ENCODE data around the gene IGFLR1. TPM values are rescaled to one million over a fixed set of nuclear protein-coding genes. Genes with fewer than 3 reads are reported as not detected.

IGFLR1 gene
- total and polyA plus RNA-seq, 2 of the 4 experiments (the other 2 are of a cell fraction), result 0.72 to 2.7 TPM

GRCh38 chr19:35722897-35723296 lies 19.4 kb downstream of the IGFLR1 start:
- peaks cover 29% of the 10 kb centered on the region for H4K20me1 ChIP-seq (ENCODE audit: insufficient read depth, low read length)
- 97% methylated on average over 6 of the region's 16 CpGs; no CpG with 5 or more reads in 1 of the 2 experiments for WGBS, 2 experiments (ENCODE audit: extremely low coverage in 2 of 2, insufficient read length in 1 of 2)
- H2AK5ac ChIP-seq (ENCODE audit: low read depth, low read length), result no peak overlapping the region
- no peak overlapping the region for H2BK20ac ChIP-seq (ENCODE audit: low read depth, low read length)
- no peak overlapping the region for H2BK5ac ChIP-seq (ENCODE audit: low read depth, low read length, poor library complexity, severe bottlenecking)
- no peak overlapping the region for H2BK120ac ChIP-seq (ENCODE audit: low read depth, low read length)
- TF ChIP-seq MAZ (IDR thresholded peaks at IDR 0.05; ENCODE audit: borderline replicate concordance, low read depth, low read length), result no peak
- TF ChIP-seq CTCF (conservative IDR thresholded peaks at IDR 0.05; ENCODE audit: low read depth, low read length), result no peak
- no peak for TF ChIP-seq MAFK (IDR thresholded peaks at IDR 0.05; ENCODE audit: low read depth, low read length)
- no peak for TF ChIP-seq RAD21 (IDR thresholded peaks at IDR 0.05; ENCODE audit: low read length)
- TF ChIP-seq, protein P1, sequence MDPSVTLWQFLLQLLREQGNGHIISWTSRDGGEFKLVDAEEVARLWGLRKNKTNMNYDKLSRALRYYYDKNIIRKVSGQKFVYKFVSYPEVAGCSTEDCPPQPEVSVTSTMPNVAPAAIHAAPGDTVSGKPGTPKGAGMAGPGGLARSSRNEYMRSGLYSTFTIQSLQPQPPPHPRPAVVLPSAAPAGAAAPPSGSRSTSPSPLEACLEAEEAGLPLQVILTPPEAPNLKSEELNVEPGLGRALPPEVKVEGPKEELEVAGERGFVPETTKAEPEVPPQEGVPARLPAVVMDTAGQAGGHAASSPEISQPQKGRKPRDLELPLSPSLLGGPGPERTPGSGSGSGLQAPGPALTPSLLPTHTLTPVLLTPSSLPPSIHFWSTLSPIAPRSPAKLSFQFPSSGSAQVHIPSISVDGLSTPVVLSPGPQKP (IDR thresholded peaks at IDR 0.05; ENCODE audit: borderline replicate concordance, low read depth, low read length), result no peak
- TF ChIP-seq POLR2A (IDR thresholded peaks at IDR 0.05; ENCODE audit: low read depth, low read length), result no peak
- TF ChIP-seq, protein P2, sequence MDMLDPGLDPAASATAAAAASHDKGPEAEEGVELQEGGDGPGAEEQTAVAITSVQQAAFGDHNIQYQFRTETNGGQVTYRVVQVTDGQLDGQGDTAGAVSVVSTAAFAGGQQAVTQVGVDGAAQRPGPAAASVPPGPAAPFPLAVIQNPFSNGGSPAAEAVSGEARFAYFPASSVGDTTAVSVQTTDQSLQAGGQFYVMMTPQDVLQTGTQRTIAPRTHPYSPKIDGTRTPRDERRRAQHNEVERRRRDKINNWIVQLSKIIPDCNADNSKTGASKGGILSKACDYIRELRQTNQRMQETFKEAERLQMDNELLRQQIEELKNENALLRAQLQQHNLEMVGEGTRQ (IDR thresholded peaks at IDR 0.05; ENCODE audit: low read depth, low read length), result no peak
- no peak for TF ChIP-seq CEBPB (IDR thresholded peaks at IDR 0.05; ENCODE audit: low read depth, low read length)
- TF ChIP-seq MXI1 (IDR thresholded peaks at IDR 0.05; ENCODE audit: borderline replicate concordance, low read depth, low read length), result no peak
- no peak for TF ChIP-seq RCOR1 (IDR thresholded peaks at IDR 0.05; ENCODE audit: insufficient replicate concordance, low read length)
- no peak for TF ChIP-seq FOS (IDR thresholded peaks at IDR 0.05; ENCODE audit: low read depth, low read length)
- TF ChIP-seq NFE2L2 (IDR thresholded peaks at IDR 0.05; ENCODE audit: low read depth, low read length), result no peak
- H4K91ac ChIP-seq (ENCODE audit: insufficient read depth, low read depth, low read length), result no peak overlapping the region
- H3K23ac ChIP-seq (ENCODE audit: low read depth, low read length), result no peak overlapping the region
- H3K79me1 ChIP-seq (ENCODE audit: low read depth in 1 of 2, low read length in 2 of 2), result peaks cover 16 to 48% of the 10 kb centered on the region in 2 experiments; a peak in 3 of 4 replicates
- H3K27ac ChIP-seq (ENCODE audit: insufficient read depth, low read length), result no peak overlapping the region
- TSS peak; percentile 21 for BruUV-seq (replicated peaks)
- no peak for DNase-seq
- H2AK9ac ChIP-seq (replicated peaks; ENCODE audit: low read depth, low read length, poor library complexity), result no peak overlapping the region
- H2BK15ac ChIP-seq (ENCODE audit: low read depth, low read length), result no peak overlapping the region
- no peak overlapping the region for H3K4me3 ChIP-seq (ENCODE audit: insufficient read depth, low read depth, low read length)
- no peaks in the 10 kb centered on the region; the same call in 1 of the 2 replicates for H3K9me1 ChIP-seq (ENCODE audit: insufficient read depth, low read length)
- H3K27me3 ChIP-seq (ENCODE audit: control insufficient read depth, insufficient read depth, low read length), result no peaks in the 10 kb centered on the region
- in situ Hi-C loops (cut with MboI; ENCODE audit: low sequenced_read_pairs), result no loop called here
- H3K14ac ChIP-seq (replicated peaks; ENCODE audit: low read depth, low read length), result no peak overlapping the region
- ChIA-PET CTCF (no interaction called here), POLR2A (ENCODE audit: unreplicated experiment) (interaction anchor here (0.6 kb wide), 1 partner anchor 18 kb away, joined by 3 read pairs; no protein-coding TSS in a partner anchor)
- dilution Hi-C loops (cut with HindIII; ENCODE audit: low sequenced_read_pairs, unreplicated experiment), result no loop called here
- no peak overlapping the region for H3K18ac ChIP-seq (ENCODE audit: low read depth, low read length)
- intact Hi-C loops (cut with micrococcal nuclease), result no loop called here
- peaks cover 68% of the 10 kb centered on the region for H3K36me3 ChIP-seq (ENCODE audit: control insufficient read depth, insufficient read depth, low read length)
- H3K4me1 ChIP-seq (ENCODE audit: control insufficient read depth, insufficient read depth, low read length), result peaks cover 6% of the 10 kb centered on the region
- no peaks in the 10 kb centered on the region for H3K9me3 ChIP-seq (ENCODE audit: control insufficient read depth, insufficient read depth, low read length)
- H3K9ac ChIP-seq (ENCODE audit: low read depth, low read length), result no peak overlapping the region
- H3K4ac ChIP-seq (ENCODE audit: low read depth, low read length), result no peak overlapping the region
- no peak overlapping the region for H4K5ac ChIP-seq (ENCODE audit: low read depth, low read length)
- H2AFZ ChIP-seq (replicated peaks; ENCODE audit: low read length, poor library complexity), result no peak overlapping the region
- no peak overlapping the region for H3K4me2 ChIP-seq (ENCODE audit: low read depth, low read length)
- ATAC-seq (ENCODE audit: low read depth), result no peak
- no peak overlapping the region for H3K56ac ChIP-seq (ENCODE audit: extremely low read depth, insufficient read depth, low read length)
- H4K8ac ChIP-seq (ENCODE audit: low read depth in 2 of 2, low read length in 2 of 2), result no peak overlapping the region
